OCI-LY7 (cell line): ENCODE data around the gene DGKZ. TPM values are rescaled to one million over a fixed set of nuclear protein-coding genes. Genes with fewer than 3 reads are reported as not detected.

Experiments
- BruUV-seq: library from RNA; stranded (reverse); fragments of 400-500 nt; replicated peaks from 2 replicates; lab custom pipeline; 2021; lab: Mats Ljungman, UMichigan
- CTCF ChIA-PET: fragments of 300-600 bp; sonication (Branson Sonifier 250); formaldehyde crosslinking; loops from one replicate; lab custom pipeline; 2022; ENCODE audit warnings: antibody characterized with exemption; ENCODE audit not compliant: unreplicated experiment; lab: Charles Lee
- POLR2A ChIA-PET: fragments of 300-600 bp; sonication (Branson Sonifier 250); formaldehyde crosslinking; loops from one replicate; lab custom pipeline; 2022; ENCODE audit warnings: antibody characterized with exemption; lab: Charles Lee
- DNase-seq: peaks from one replicate; pipeline ENCODE4 v3.0.0-alpha.2; 2015; ENCODE audit warnings: low spot score
- H2AFZ ChIP-seq: fragments of 200-600 bp; sonication (generic), shearing (Covaris generic); 2 replicates; pipeline ENCODE4 v1.6.1; 2014; ENCODE audit warnings: mild to moderate bottlenecking, antibody characterized with exemption, low read length, moderate library complexity
- H3K27ac ChIP-seq: fragments of 200-600 bp; sonication (generic); 2 replicates; pipeline ENCODE4 v1.5.1; 2014; ENCODE audit warnings: mixed run types, low read depth, mild to moderate bottlenecking, moderate library complexity, low read length, inconsistent platforms; ENCODE audit not compliant: poor library complexity, severe bottlenecking
- H3K36me3 ChIP-seq: fragments of 200-600 bp; sonication (generic); 2 replicates; pipeline ENCODE4 v1.6.1; 2014; ENCODE audit warnings: mild to moderate bottlenecking, antibody characterized with exemption, low read length, moderate library complexity, mixed read lengths; ENCODE audit not compliant: insufficient read depth
- H3K4me1 ChIP-seq: fragments of 200-600 bp; sonication (generic); 2 replicates; pipeline ENCODE4 v1.5.1; 2014; ENCODE audit warnings: mild to moderate bottlenecking, low read length; ENCODE audit not compliant: insufficient read depth, poor library complexity, severe bottlenecking
- H3K4me2 ChIP-seq: fragments of 200-600 bp; sonication (generic); 2 replicates; pipeline ENCODE4 v1.6.1; 2014; ENCODE audit warnings: mild to moderate bottlenecking, low read length
- H3K4me3 ChIP-seq: fragments of 200-600 bp; sonication (generic); 2 replicates; pipeline ENCODE4 v1.5.1; 2014; ENCODE audit warnings: mild to moderate bottlenecking, low read depth, low read length; ENCODE audit not compliant: poor library complexity, severe bottlenecking
- H3K79me2 ChIP-seq: fragments of 200-600 bp; sonication (generic); 2 replicates; pipeline ENCODE4 v1.6.1; 2016; ENCODE audit warnings: low read depth, mild to moderate bottlenecking, low read length, moderate library complexity, mixed read lengths; ENCODE audit not compliant: insufficient read depth
- H3K9me2 ChIP-seq: fragments of 200-600 bp; sonication (generic); 2 replicates; pipeline ENCODE4 v1.6.1; 2016; ENCODE audit warnings: mild to moderate bottlenecking, low read length, mixed read lengths; ENCODE audit not compliant: insufficient read depth
- H3K9me3 ChIP-seq: fragments of 200-600 bp; sonication (generic); 2 replicates; pipeline ENCODE4 v1.6.1; 2014; ENCODE audit warnings: mild to moderate bottlenecking, mixed run types, low read length, mixed read lengths
- H4K20me1 ChIP-seq: fragments of 200-600 bp; sonication (generic); 2 replicates; pipeline ENCODE4 v1.6.1; 2014; ENCODE audit warnings: mild to moderate bottlenecking, antibody characterized with exemption, low read length, moderate library complexity, mixed read lengths; ENCODE audit not compliant: insufficient read depth
- CTCF ChIP-seq: fragments of 200-600 bp; sonication (generic); conservative IDR thresholded peaks from 2 replicates; pipeline ENCODE4 v1.5.1; 2014; ENCODE audit warnings: mild to moderate bottlenecking, antibody characterized with exemption, low read length, moderate library complexity, mixed read lengths
- EZH2phosphoT487 ChIP-seq: fragments of 200-600 bp; sonication (generic); IDR thresholded peaks from 2 replicates; pipeline ENCODE4 v1.6.1; 2018; ENCODE audit warnings: low read depth, borderline replicate concordance, mild to moderate bottlenecking, mixed run types, antibody characterized with exemption, low read length, moderate library complexity, mixed read lengths
- intact Hi-C: fragments of 100-400 bp; cut with micrococcal nuclease; formaldehyde crosslinking; loops from one replicate; pipeline ENCODE4 v1.10.0; 2022; ENCODE audit not compliant: unreplicated experiment
- total RNA-seq, 2 experiments: library from RNA; depleted of rRNA in 1 of 2; stranded (reverse); fragments of >200 nt in 1 of 2; shearing (Covaris generic) in 1 of 2; gene quantifications; 2 replicates each; pipeline ENCODE4 v1.2.3, GENCODE V29; 2014 to 2022

DGKZ gene
- total RNA-seq, 2 experiments from 2014 or later, result 134 to 141 TPM

DNA sequence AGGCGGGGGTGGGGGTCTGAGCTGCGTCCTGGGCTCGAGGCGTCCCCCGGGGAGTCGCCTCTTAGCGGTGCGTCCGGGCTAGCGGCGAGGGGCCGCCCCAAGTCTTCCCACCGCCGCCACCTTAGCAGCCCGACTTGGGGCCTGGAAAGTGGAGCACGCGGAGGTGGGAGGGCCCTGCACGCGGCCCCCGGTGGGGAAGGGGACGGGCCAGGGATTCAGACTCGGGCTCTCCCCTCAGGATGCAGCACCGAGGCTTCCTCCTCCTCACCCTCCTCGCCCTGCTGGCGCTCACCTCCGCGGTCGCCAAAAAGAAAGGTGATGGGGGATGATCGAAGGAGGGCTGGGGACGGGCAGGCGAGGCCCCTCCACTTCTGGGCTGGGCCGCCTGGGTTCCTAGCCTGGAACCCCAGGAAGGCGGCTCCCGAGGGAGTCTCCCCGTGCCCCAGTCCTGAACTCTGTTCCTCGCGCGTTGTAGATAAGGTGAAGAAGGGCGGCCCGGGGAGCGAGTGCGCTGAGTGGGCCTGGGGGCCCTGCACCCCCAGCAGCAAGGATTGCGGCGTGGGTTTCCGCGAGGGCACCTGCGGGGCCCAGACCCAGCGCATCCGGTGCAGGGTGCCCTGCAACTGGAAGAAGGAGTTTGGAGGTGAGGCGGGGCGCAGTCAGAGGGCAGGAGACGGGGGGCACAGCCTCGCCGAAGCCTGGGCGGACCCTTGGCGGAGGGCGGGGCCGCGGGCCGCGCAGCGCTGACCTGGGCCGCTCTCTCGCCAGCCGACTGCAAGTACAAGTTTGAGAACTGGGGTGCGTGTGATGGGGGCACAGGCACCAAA is 34.8 kb downstream of the DGKZ start:
- Histone ChIP-seq H3K9me2 (no peaks in the 10 kb centered on the region), H3K4me1 (peaks cover 11% of the 10 kb centered on the region), H3K9me3 (no peaks in the 10 kb centered on the region), H3K36me3 (peaks cover 17% of the 10 kb centered on the region), H4K20me1 (no peaks in the 10 kb centered on the region), H3K4me3 (no peak overlapping the region), H3K27ac (no peak overlapping the region), H3K79me2 (no peaks in the 10 kb centered on the region), H3K4me2 (no peak overlapping the region), H2AFZ (no peak overlapping the region)
- ChIA-PET CTCF (no interaction called here), POLR2A (no interaction called here)
- BruUV-seq, result no TSS peak
- no peak for DNase-seq
- intact Hi-C loops, result no loop called here
- no peak for TF ChIP-seq EZH2phosphoT487
- TF ChIP-seq CTCF, result no peak

GRCh38 chr11:46382646-46383403 is 35.6 kb downstream of the DGKZ start:
- no peak overlapping the region for H3K27ac ChIP-seq
- no peaks in the 10 kb centered on the region for H3K79me2 ChIP-seq
- intact Hi-C loops, result no loop called here
- H3K36me3 ChIP-seq, result peaks cover 9% of the 10 kb centered on the region
- no peak overlapping the region for H2AFZ ChIP-seq
- no TSS peak for BruUV-seq
- CTCF ChIA-PET, result no interaction called here
- H4K20me1 ChIP-seq, result no peaks in the 10 kb centered on the region
- POLR2A ChIA-PET, result no interaction called here
- no peak overlapping the region for H3K4me3 ChIP-seq
- H3K4me1 ChIP-seq, result peaks cover 11% of the 10 kb centered on the region
- no peaks in the 10 kb centered on the region for H3K9me2 ChIP-seq
- H3K9me3 ChIP-seq, result no peaks in the 10 kb centered on the region
- DNase-seq, result no peak
- H3K4me2 ChIP-seq, result no peak overlapping the region
- TF ChIP-seq CTCF, result peak; percentile 60
- no peak for TF ChIP-seq EZH2phosphoT487

GRCh38 chr11:46383404-46383758 is 36.1 kb downstream of the DGKZ start:
- ChIA-PET CTCF (no interaction called here), POLR2A (no interaction called here)
- peaks cover 11% of the 10 kb centered on the region for H3K4me1 ChIP-seq
- peaks cover 3% of the 10 kb centered on the region for H3K36me3 ChIP-seq
- DNase-seq, result no peak
- no peak overlapping the region for H3K4me3 ChIP-seq
- no peaks in the 10 kb centered on the region for H3K9me2 ChIP-seq
- no peaks in the 10 kb centered on the region for H3K9me3 ChIP-seq
- H2AFZ ChIP-seq, result no peak overlapping the region
- intact Hi-C loops, result no loop called here
- H3K4me2 ChIP-seq, result no peak overlapping the region
- no peak overlapping the region for H3K27ac ChIP-seq
- no peaks in the 10 kb centered on the region for H3K79me2 ChIP-seq
- H4K20me1 ChIP-seq, result no peaks in the 10 kb centered on the region
- 0 out of 2 replicates have a peak, but pooled peaks have one; percentile 14 for TF ChIP-seq CTCF
- no peak for TF ChIP-seq EZH2phosphoT487
- no TSS peak for BruUV-seq
